Small intestine (tissue), 7 donors: ENCODE results near the gene ZNF280A. TPM values are rescaled to one million over a fixed set of nuclear protein-coding genes. Genes with fewer than 3 reads are reported as not detected.
"Not testable (repeated sequence)": the region's sequence is repeated elsewhere in the genome, so short reads cannot be mapped to it uniquely, and the experiment has no call there.

ENCODE experiments used
- DNase-seq, 2 donors: peaks; one replicate each; pipeline versions ENCODE4 v3.0.0 to v3.0.0-alpha.2; 2013
- FAIRE-seq: peaks from 2 replicates; lab custom pipeline; 2012; peaks lifted over from hg19 to GRCh38; lab: Jason Lieb, UNC
- H3K27ac ChIP-seq, 3 donors: one replicate each; pipeline ENCODE4 v1.5.1; 2013; ENCODE audit warnings: low read length in 2 of 3, mild to moderate bottlenecking in 2 of 3, control low read depth in 1 of 3, inconsistent platforms in 1 of 3, low read depth in 1 of 3, moderate library complexity in 1 of 3
- H3K27me3 ChIP-seq, 3 donors: one replicate each; pipeline ENCODE4 v1.6.1; 2013; ENCODE audit warnings: low read length in 3 of 3, inconsistent platforms in 1 of 3; ENCODE audit not compliant: control insufficient read depth in 3 of 3, insufficient read depth in 3 of 3
- H3K36me3 ChIP-seq, 3 donors: one replicate each; pipeline ENCODE4 v1.6.1; 2013; ENCODE audit warnings: low read length in 3 of 3, inconsistent platforms in 1 of 3, low read depth in 1 of 3, mild to moderate bottlenecking in 1 of 3, moderate library complexity in 1 of 3; ENCODE audit not compliant: control insufficient read depth in 3 of 3, insufficient read depth in 2 of 3
- H3K4me1 ChIP-seq, 3 donors: one replicate each; pipeline ENCODE4 v1.6.1; 2013; ENCODE audit warnings: low read length in 2 of 3, inconsistent platforms in 1 of 3, low read depth in 1 of 3, mild to moderate bottlenecking in 1 of 3, moderate library complexity in 1 of 3; ENCODE audit not compliant: control insufficient read depth in 3 of 3, insufficient read depth in 2 of 3
- H3K4me3 ChIP-seq, 3 donors: one replicate each; pipeline ENCODE4 v1.5.1; 2013; ENCODE audit warnings: low read length in 3 of 3, control low read depth in 1 of 3, inconsistent platforms in 1 of 3, low read depth in 1 of 3, mild to moderate bottlenecking in 1 of 3, moderate library complexity in 1 of 3
- H3K9me3 ChIP-seq, 2 donors: one replicate each; pipeline ENCODE4 v1.6.1; 2013; ENCODE audit warnings: low read depth in 1 of 2, low read length in 1 of 2; ENCODE audit not compliant: control insufficient read depth in 2 of 2, insufficient read depth in 1 of 2
- WGBS, 3 donors: extraction: QIAGEN DNeasy Blood & Tissue Kit; methylation state at CpG; one replicate each; pipeline ENCODE4 v1.1.7; 2013; 5-methylcytosine and 5-hydroxymethylcytosine counted together
- polyA plus RNA-seq, 4 donors: library from polyadenylated mRNA; stranded (reverse) in 3 of 4; unstranded in 1 of 4; fragments of 200-250 nt in 3 of 4; fragments of 120-200 nt in 1 of 4; gene quantifications; one replicate each; pipeline versions ENCODE4 v1.2.1 to v1.2.3, GENCODE V29; 2013
- donor health status: healthy with polysubstance abuse.
- donor health status: control.
- donor health status: control.
- donor health status: Bipolar disorder and iron deficiency.
- donor health status: healthy.

ZNF280A gene
- polyA plus RNA-seq, 4 donors = not detected

- FAIRE-seq (no peak), DNase-seq (no peak)
- 80 to 82% (median 80%) methylated on average over 9 of the region's 9 CpGs for whole genome bisulfite sequencing, 3 donors
- Histone ChIP-seq H3K4me1 (no peaks in the 10 kb centered on the region), H3K4me3 (no peak overlapping the region), H3K9me3 (no peaks in the 10 kb centered on the region), H3K27me3 (peaks cover 0 to 6% (median 3%) of the 10 kb centered on the region in 3 donors), H3K27ac (no peak overlapping the region), H3K36me3 (no peaks in the 10 kb centered on the region)
Observed at GRCh38 chr22:22534604-22535415, 14.7 kb upstream of the ZNF280A start.

GRCh38 chr22:22533863-22534262 lies 13.8 kb upstream of the ZNF280A start:
- FAIRE-seq = no peak
- no peaks in the 10 kb centered on the region for H3K4me1 ChIP-seq

GRCh38 chr22:22533417-22533816 lies 13.3 kb upstream of the ZNF280A start:
- no peak for FAIRE-seq
- H3K27ac ChIP-seq = no peak overlapping the region
- H3K27me3 ChIP-seq = peaks cover 0 to 6% (median 3%) of the 10 kb centered on the region in 3 donors
- DNase-seq = no peak
- no peaks in the 10 kb centered on the region for H3K36me3 ChIP-seq
- WGBS, 3 donors = 90 to 95% (median 93%) methylated on average over 1 of the region's 1 CpG
- H3K9me3 ChIP-seq = no peaks in the 10 kb centered on the region
- no peaks in the 10 kb centered on the region for H3K4me1 ChIP-seq
- no peak overlapping the region for H3K4me3 ChIP-seq

More at GRCh38 chr22:22533863-22534262, 13.8 kb upstream of the ZNF280A start:
- Histone ChIP-seq H3K4me3 (no peak overlapping the region), H3K27me3 (peaks cover 0 to 6% (median 3%) of the 10 kb centered on the region in 3 donors), H3K9me3 (no peaks in the 10 kb centered on the region), H3K27ac (no peak overlapping the region), H3K36me3 (no peaks in the 10 kb centered on the region)
- DNase-seq = no peak
- whole genome bisulfite sequencing, 3 donors = 65 to 70% (median 68%) methylated on average over 5 of the region's 5 CpGs

DNA sequence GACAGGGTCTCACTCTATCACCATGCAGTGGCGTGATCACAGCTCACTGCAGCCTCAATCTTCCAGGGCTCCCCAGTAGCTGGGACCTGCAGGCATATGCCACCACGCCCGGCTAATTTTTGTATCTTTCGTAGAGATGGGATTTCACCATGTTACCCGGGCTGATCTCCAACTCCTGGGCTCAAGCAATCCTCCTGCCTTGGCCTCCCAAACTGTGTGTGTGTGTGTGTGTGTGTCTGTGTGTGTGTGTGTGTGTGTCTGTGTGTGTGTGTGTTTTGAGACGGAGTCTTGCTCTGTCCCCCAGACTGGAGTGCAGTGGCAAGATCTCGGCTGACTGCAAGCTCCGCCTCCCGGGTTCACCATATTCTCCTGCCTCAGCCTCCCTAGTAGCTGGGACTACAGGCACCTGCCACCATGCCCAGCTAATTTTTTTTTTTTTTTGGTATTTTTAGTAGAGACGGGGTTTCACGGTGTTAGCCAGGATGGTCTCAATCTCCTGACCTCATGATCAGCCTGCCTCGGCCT lies 12.5 kb upstream of the ZNF280A start:
- DNase-seq, H3K27ac ChIP-seq, H3K9me3 ChIP-seq, H3K4me3 ChIP-seq, H3K27me3 ChIP-seq, H3K4me1 ChIP-seq, FAIRE-seq, H3K36me3 ChIP-seq: not testable (repeated sequence)
- WGBS, 3 donors = 82 to 88% (median 86%) methylated on average over 10 to 12 of the region's 12 CpGs

DNA sequence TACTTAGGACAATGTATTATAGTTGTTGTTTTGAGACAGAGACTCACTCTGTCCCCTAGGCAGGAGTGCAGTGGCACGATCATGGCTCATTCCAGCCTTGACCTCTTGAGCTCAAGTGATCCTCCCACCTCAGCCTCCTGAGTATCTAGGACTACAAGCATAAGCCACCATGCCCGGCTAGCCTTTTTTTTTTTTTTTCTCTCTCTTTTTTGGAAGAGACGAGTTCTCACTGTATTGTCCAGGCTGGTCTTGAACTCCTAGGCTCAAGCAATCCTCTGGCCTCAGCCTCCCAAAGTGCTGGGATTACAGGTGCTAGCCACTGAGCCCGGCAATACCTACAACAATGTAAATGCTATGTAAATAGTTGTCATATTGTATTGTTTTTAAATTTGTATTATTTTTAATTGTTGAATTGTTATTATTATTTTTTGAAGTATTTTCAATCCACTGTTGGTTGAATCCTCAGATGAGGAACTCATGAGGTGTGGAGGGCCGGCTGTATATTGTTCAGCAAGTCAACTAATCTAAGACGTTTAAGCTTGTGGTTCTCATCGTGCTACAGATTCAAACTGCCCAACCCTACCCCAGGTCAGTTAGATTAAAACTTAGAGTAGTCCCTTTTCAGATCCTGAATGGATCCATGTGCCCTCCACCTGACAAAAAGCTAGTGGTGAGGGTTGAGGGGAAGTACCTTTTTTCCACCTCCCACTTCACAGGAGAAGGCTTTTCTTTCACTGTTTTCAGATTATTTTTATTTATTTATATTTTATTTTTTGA lies 11.9 kb upstream of the ZNF280A start:
- H3K4me3 ChIP-seq = no peak overlapping the region
- no peaks in the 10 kb centered on the region for H3K4me1 ChIP-seq
- H3K27me3 ChIP-seq = peaks cover 0 to 6% (median under 1%) of the 10 kb centered on the region in 3 donors
- H3K36me3 ChIP-seq = no peaks in the 10 kb centered on the region
- 73 to 84% (median 77%) methylated on average over 7 of the region's 7 CpGs for WGBS, 3 donors
- no peaks in the 10 kb centered on the region for H3K9me3 ChIP-seq
- FAIRE-seq (no peak), DNase-seq (no peak)
- H3K27ac ChIP-seq = no peak overlapping the region

DNA sequence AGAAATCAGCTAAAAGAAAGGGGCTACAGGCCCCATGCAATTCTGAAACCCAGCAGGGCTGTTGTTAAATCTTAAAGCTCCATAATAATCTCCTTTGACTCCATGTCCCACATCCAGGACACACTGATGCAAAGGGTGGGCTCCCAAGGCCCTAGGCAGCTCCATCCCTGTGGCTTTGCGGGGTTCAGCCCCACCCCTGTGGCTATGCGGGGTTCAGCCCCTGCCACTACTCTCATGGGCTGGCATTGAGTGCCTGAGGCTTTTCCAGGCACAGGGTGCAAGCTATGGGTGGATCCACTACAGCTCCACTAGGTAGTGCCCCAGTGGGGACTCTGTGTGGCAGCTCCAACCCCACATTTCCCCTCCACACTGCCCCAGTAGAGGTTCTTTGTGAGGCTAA lies 8.7 kb upstream of the ZNF280A start:
- Histone ChIP-seq H3K4me1 (no peaks in the 10 kb centered on the region), H3K27ac (no peak overlapping the region), H3K27me3 (peaks cover 0 to 4% (median 3%) of the 10 kb centered on the region in 3 donors), H3K36me3 (no peaks in the 10 kb centered on the region), H3K9me3 (no peaks in the 10 kb centered on the region), H3K4me3 (no peak overlapping the region)
- no peak for DNase-seq
- no peak for FAIRE-seq
- 88 to 98% (median 88%) methylated on average over 2 of the region's 2 CpGs for WGBS, 3 donors

DNA sequence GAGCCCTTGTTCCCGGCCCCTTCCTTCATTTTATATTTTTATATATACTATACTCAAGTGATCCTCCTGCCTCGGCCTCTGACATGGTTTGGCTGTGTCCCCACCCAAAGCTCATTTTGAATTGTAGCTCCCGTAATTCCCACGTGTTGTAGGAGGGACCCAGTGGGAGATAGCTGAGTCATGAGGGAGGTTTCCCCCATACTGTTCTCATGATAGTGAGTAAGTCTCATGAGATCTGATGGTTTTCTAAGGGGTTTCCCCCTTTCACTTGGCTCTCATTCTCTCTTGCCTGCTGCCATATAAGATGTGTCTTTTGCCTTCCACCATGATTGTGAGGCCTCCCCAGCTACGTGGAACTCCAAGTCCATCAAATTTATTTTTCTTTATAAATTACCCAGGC lies 7.2 kb upstream of the ZNF280A start:
- no peaks in the 10 kb centered on the region for H3K36me3 ChIP-seq
- H3K9me3 ChIP-seq = no peaks in the 10 kb centered on the region
- WGBS, 3 donors = 77 to 79% (median 79%) methylated on average over 5 of the region's 5 CpGs
- no peaks in the 10 kb centered on the region for H3K4me1 ChIP-seq
- no peak overlapping the region for H3K27ac ChIP-seq
- no peak overlapping the region for H3K4me3 ChIP-seq
- H3K27me3 ChIP-seq = peaks cover 0 to 6% (median 0%) of the 10 kb centered on the region in 3 donors
- FAIRE-seq (no peak), DNase-seq (no peak)

DNA sequence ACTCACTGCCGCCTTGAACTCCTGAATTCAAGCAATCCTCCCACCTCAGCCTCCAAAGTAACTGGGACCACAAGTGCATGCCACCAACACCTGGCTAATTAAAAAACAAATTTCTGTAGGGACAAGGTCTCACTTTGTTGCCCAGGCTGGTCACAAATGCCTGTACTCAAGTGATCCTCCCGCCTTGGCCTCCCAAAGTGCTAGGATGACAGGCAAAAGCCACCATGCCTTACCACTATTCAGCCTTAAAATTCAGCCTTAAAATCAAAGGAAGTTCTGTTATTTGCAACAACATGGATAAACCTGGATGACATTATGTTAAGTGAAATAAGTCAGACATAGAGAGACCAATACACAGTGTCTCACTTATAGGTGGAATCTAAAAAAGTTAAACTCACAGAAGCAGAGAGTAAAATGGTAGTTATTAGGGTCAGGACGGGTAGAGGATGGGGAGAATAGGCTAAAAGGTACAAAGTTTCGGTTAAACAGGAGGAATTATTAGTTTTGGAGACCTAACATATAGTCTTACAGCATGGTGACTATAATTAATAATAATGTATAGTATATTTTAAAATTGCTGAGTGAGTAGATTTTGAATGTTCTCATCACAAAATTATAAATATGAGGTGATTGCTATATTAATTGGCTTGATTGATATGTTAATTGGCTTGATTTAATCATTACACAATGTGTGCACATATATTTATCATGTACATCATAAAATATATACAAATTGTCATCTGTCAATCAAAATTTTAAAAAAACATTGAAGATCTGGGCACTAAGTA lies 6.2 kb upstream of the ZNF280A start:
- 74 to 83% (median 79%) methylated on average over 4 of the region's 4 CpGs for WGBS, 3 donors
- Histone ChIP-seq H3K27ac (no peak overlapping the region), H3K4me1 (no peaks in the 10 kb centered on the region), H3K9me3 (no peaks in the 10 kb centered on the region), H3K4me3 (no peak overlapping the region), H3K36me3 (no peaks in the 10 kb centered on the region), H3K27me3 (peaks cover 0 to 6% (median 0%) of the 10 kb centered on the region in 3 donors)
- DNase-seq (no peak), FAIRE-seq (no peak)
